NOMO-1 (cell line): Measurements from ENCODE around the gene LCE3E.

Experiments used
- DNase-seq, 2 experiments: peaks; one replicate each; lab custom pipeline; 2025; ENCODE audit not compliant: unreplicated experiment in 2 of 2; lab: John Stamatoyannopoulos, UW

The LCE3E gene

GRCh38 chr1:152517237-152517811 lies 49.3 kb downstream of the LCE3E start:
- DNase-seq = no peak

- DNase-seq = no peak
Measured at GRCh38 chr1:152516082-152516481, 50.5 kb downstream of the LCE3E start.
